Lower lobe of right lung (tissue), 2 donors: ENCODE measurements around the gene CTBP1. TPM values are rescaled to one million over a fixed set of nuclear protein-coding genes. Genes with fewer than 3 reads are reported as not detected.
"Not testable (repeated sequence)": the region's sequence is repeated elsewhere in the genome, so short reads cannot be mapped to it uniquely, and the experiment has no call there.

ENCODE experiments used
- ATAC-seq, 2 donors: fragments of 200-7000 bp; cut with Tn5 transposase; one replicate each; pipeline ENCODE4 v1.9.1; 2020 to 2022; ENCODE audit warnings: mild to moderate bottlenecking in 2 of 2, moderate library complexity in 2 of 2
- DNase-seq: peaks from one replicate; pipeline ENCODE4 v3.0.0-alpha.2; 2020
- H3K27ac ChIP-seq: fragments of 200-600 bp; one replicate; pipeline ENCODE4 v1.8.0; 2022
- H3K27me3 ChIP-seq: fragments of 200-600 bp; one replicate; pipeline ENCODE4 v1.8.0; 2022; ENCODE audit warnings: low read depth
- H3K36me3 ChIP-seq: fragments of 200-600 bp; one replicate; pipeline ENCODE4 v1.8.0; 2022; ENCODE audit warnings: mild to moderate bottlenecking
- H3K4me1 ChIP-seq: fragments of 200-600 bp; one replicate; pipeline ENCODE4 v1.8.0; 2022
- H3K4me3 ChIP-seq: fragments of 200-600 bp; one replicate; pipeline ENCODE4 v1.8.0; 2022; ENCODE audit warnings: mild to moderate bottlenecking
- H3K9me3 ChIP-seq: fragments of 200-600 bp; one replicate; pipeline ENCODE4 v1.8.0; 2022
- intact Hi-C: fragments of 100-400 bp; cut with DNase I; formaldehyde crosslinking; loops from one replicate; pipeline ENCODE4 v1.11.0; 2022
- total RNA-seq: library from RNA; stranded (reverse); fragmentation: NEBNext Ultra II Directional; extraction: Animal tissue kit (Norgen Biotek cat#: 25700); gene quantifications from one replicate; pipeline ENCODE4 v1.2.1, GENCODE V29; 2021
- TF ChIP-seq, protein P1 (sequence below): fragments of 200-600 bp; IDR thresholded peaks from one replicate; pipeline ENCODE4 v1.8.0; 2022; ENCODE audit warnings: antibody characterized with exemption, mild to moderate bottlenecking
- donor health status: DM: no; HTN: yes; CAD: no; lungs with severe emphysema.

CTBP1 gene
- total RNA-seq, 1 donor from 2014 or later = 165 TPM

DNA sequence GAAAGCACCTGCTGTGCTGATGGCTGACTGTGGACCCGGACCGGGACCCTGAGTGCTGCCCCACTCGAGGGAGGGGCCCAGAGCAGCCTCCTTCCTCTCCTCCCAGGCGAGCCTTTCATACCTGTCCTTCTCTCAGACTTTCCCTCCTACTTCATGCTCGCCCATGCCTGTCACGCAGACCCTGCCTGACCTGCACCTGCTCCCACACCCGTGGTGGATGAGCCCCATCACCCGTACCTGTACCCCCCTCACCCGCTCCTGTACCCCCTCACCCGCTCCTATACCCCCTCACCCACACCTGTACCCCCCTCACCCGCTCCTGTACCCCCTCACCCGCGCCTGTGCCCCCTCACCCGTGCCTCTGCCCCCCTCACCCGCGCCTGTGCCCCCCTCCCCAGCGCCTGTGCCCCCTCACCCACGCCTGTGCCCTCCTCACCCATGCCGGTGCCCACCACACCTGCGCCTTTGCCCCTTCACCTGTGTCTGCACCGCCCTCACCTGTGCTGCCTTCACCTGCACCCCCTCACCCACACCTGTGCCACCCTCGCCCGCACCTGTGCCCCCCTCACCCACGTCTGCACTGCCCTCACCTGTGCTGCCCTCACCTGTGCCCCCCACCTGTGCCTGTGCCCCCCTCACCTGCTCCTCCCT is 46.6 kb upstream of the CTBP1 start:
- ATAC-seq (no peak), DNase-seq (no peak)
- Histone ChIP-seq H3K4me3 (no peak overlapping the region), H3K27ac (no peak overlapping the region), H3K9me3 (no peaks in the 10 kb centered on the region), H3K4me1 (peaks cover 42% of the 10 kb centered on the region), H3K36me3 (peaks cover 40% of the 10 kb centered on the region), H3K27me3 (no peaks in the 10 kb centered on the region)
- TF ChIP-seq, protein P1, sequence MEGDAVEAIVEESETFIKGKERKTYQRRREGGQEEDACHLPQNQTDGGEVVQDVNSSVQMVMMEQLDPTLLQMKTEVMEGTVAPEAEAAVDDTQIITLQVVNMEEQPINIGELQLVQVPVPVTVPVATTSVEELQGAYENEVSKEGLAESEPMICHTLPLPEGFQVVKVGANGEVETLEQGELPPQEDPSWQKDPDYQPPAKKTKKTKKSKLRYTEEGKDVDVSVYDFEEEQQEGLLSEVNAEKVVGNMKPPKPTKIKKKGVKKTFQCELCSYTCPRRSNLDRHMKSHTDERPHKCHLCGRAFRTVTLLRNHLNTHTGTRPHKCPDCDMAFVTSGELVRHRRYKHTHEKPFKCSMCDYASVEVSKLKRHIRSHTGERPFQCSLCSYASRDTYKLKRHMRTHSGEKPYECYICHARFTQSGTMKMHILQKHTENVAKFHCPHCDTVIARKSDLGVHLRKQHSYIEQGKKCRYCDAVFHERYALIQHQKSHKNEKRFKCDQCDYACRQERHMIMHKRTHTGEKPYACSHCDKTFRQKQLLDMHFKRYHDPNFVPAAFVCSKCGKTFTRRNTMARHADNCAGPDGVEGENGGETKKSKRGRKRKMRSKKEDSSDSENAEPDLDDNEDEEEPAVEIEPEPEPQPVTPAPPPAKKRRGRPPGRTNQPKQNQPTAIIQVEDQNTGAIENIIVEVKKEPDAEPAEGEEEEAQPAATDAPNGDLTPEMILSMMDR = no peak
- intact Hi-C loops = no loop called here

DNA sequence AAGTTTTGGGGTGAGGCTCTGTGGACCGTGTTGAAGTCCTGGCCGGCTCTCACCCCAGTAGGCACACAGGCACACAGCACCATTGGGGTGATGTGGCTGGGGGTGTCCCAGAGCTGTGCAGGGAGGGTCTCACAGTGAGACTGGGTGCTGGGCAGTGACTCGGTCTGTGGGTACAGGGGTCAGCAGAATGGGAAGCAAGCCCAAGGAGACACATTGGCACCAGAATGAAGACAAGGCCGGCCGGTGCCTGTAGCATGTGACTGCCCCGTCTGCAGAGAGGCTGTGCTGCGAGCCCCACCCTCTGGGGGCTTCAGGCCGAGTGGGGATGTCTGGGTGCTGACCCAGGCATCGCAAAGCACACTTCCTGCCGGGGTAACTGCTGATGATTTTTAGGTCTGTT is 46.0 kb upstream of the CTBP1 start:
- no peak for DNase-seq
- Histone ChIP-seq H3K27ac (no peak overlapping the region), H3K36me3 (peaks cover 34% of the 10 kb centered on the region), H3K4me1 (peaks cover 37% of the 10 kb centered on the region), H3K4me3 (no peak overlapping the region), H3K27me3 (no peaks in the 10 kb centered on the region), H3K9me3 (no peaks in the 10 kb centered on the region)
- intact Hi-C loops = no loop called here
- TF ChIP-seq, protein P1 = no peak
- no peak for ATAC-seq

DNA sequence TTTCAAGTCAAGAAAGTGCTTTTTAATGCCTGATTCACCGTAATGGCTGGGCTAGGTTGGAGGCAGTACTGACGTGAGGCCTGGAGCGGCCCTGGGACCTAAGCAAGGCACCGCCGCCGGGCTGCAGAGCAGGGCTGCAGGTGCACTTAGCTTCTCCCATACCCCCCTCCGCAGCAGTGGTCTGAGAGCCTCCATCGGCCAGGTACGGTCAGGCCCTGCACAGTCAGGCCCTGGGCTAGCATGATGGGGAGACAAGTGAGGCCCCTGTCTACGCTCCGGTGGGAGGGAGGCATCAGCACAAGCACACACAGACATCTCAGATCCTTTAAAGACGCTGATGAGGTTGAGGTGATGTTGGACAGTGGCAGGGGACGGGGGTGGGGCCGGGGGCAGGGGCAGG is 45.5 kb upstream of the CTBP1 start:
- intact Hi-C loops = no loop called here
- ATAC-seq (no peak), DNase-seq (no peak)
- Histone ChIP-seq H3K27ac (no peak overlapping the region), H3K36me3 (peaks cover 30% of the 10 kb centered on the region), H3K4me1 (peaks cover 36% of the 10 kb centered on the region), H3K27me3 (no peaks in the 10 kb centered on the region), H3K4me3 (no peak overlapping the region), H3K9me3 (no peaks in the 10 kb centered on the region)
- TF ChIP-seq, protein P1 = no peak

DNA sequence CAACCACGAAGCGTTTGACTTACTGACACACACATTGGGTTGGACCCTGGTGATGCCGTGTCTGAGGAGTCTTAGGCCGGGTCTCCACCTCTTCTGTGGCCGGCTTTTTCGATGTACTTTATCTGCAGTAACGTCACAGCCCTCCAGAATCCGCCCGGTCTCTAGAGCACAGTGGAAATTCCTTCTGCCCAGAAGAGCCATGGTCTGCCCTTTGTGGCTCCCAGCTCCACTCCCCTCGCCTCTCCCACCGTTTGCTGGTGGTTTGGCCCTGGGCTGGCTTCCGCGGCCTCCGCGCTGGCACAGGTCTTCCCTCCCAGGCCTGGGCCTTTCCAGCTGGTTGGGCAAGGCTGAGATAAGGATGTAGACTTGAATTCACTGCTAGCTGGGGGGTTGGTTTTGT is 45.1 kb upstream of the CTBP1 start:
- intact Hi-C loops = no loop called here
- Histone ChIP-seq H3K27me3 (no peaks in the 10 kb centered on the region), H3K4me3 (no peak overlapping the region), H3K27ac (no peak overlapping the region), H3K9me3 (no peaks in the 10 kb centered on the region), H3K36me3 (peaks cover 26% of the 10 kb centered on the region), H3K4me1 (peaks cover 39% of the 10 kb centered on the region)
- ATAC-seq (no peak), DNase-seq (no peak)
- TF ChIP-seq, protein P1 = no peak

DNA sequence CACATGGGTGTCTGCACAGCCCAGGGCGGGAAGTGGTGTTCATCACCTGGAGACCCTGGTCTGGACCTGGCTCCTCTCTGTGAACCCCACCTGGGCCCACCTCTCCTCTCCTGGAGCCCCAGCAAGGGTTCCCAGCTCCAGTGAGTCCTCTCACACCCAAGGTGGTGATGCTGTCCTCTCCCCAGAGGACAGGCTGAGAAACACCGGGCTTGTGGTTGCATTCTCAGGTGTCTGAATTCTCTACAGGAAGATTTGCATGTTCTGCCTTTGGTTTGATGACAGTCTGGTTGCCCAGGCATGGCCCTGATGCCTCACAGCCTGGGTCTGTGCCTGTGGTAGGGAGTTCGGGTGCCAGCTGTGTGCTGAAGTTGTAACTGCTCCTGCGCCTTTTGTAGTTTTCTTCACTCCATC is 44.6 kb upstream of the CTBP1 start:
- Histone ChIP-seq H3K36me3 (peaks cover 21% of the 10 kb centered on the region), H3K27ac (no peak overlapping the region), H3K4me3 (no peak overlapping the region), H3K9me3 (no peaks in the 10 kb centered on the region), H3K4me1 (peaks cover 43% of the 10 kb centered on the region), H3K27me3 (no peaks in the 10 kb centered on the region)
- TF ChIP-seq, protein P1 = no peak
- no peak for ATAC-seq
- DNase-seq = no peak
- intact Hi-C loops = no loop called here

DNA sequence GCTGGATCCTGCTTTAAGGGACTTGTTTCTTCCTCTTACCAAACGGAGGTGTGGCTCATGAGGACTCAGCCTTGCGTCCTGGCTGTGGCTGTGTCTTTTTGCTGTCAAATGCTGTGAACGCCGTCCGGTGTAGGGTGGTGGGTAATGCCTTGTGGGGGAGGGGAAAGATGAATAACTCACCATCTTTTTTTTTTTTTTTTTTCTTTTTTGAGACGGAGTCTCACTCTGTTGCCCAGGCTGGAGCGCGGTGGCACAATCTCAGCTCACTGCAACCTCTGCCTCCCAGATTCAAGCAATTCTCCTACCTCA is 43.7 kb upstream of the CTBP1 start:
- DNase-seq, H3K27ac ChIP-seq, H3K27me3 ChIP-seq, H3K4me3 ChIP-seq, H3K9me3 ChIP-seq, ATAC-seq, intact Hi-C loops: not testable (repeated sequence)
- Histone ChIP-seq H3K36me3 (peaks cover 13% of the 10 kb centered on the region), H3K4me1 (peaks cover 44% of the 10 kb centered on the region)
